ENCODE results near the gene GLOD4.
A peak's percentile ranks its signal among the peaks of the same experiment; 100 is the strongest.
"Not testable (repeated sequence)": the region's sequence is repeated elsewhere in the genome, so short reads cannot be mapped to it uniquely, and the experiment has no call there.

Gene GLOD4

DNA sequence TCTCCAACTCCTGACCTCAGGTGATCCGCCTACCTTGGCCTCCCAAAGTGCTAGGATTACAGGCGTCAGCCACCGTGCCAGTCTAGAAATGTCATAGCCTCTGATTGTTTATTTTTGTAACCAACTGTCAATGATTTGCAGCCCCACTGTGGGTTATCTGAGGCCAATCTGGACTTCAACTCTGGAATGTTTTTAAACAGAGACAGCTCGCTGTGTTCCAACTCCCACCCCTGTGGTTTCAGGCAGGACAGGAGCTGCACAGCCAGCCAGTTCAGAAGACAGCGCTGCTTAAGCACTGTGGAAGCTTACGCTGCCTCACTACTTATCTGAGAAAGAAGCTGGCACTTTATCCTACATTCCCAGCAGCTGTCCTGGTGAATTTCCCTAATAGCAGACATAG lies 19.6 kb upstream of the GLOD4 start:
- no peak for DNase-seq

DNA sequence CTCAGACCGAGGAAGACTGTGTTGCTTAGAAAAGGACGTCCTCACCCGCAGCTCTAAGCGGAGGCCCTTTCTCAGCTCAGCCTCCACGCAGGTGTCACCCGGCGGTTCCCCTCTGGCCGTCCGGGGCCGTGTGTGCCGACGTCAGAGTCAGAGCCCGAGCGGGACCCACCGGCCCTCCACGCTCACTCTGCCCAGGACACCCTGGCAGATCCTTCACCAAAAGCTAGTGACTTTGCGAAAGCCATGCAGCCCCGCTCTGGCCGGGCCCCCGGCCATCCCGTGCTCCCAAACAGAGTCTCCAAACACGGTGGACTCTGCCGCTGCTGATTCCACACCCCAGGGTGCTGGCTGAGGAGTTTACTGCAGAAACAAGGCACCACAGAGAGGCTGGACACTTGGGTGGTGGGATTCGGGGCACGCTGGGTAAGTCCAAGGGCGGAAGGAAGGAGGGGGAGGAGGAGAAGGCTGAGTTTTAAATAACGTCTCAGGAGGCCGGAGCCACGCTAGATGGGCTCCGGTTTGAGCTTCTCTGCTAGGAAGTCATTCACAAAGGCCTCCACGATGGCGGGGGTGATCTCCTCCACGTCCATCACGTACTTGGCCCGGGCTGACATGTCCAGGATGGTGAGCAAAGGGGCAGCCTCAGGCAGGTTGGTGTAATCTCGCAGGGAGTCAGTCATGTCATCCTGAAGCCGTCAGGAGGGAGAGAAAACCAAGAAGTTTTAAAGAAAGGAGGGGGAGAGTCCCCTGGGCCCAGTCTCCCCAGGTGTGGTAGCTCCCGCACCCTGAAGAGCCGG lies 18.6 kb upstream of the GLOD4 start:
- DNase-seq: no peak

DNA sequence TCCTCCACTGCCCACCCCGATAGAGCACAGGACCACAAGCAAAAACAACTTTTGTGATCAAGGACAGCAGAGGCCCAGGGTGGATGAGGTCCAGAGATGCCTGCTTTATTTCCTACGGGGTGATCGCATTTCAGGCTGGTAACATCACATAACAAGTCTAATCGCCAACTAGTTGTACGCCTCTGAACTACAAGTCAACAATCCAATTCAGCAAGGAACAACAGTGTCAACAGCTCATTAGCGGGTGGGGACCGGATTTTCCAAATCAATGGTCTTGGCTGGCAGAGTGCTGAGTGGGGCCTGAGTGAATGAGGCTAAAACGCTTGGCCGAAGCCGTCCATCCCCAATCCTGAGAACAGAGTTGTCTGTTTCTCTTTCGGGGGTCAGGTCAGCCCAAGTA lies 17.2 kb upstream of the GLOD4 start:
- DNase-seq: no peak

DNA sequence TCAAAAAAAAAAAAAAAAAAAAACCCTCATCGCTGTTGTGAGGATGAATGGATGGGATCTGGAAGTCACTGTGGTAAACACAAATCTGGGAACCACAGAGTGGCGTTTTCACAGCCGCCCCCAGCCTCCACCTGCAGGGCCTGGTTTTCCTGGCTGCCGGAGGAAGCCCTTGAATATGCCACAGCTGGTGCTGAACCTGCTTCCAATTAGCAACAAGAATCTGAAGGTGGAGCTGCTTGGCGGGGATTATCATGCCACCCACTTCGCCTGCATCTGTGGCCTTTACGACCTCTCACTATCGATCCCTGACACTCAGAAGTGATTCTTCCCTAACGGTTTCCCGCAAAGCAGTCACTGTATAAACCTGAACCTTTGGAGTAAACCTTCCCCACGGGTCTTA lies 16.2 kb upstream of the GLOD4 start:
- peak; percentile 56 for DNase-seq

DNA sequence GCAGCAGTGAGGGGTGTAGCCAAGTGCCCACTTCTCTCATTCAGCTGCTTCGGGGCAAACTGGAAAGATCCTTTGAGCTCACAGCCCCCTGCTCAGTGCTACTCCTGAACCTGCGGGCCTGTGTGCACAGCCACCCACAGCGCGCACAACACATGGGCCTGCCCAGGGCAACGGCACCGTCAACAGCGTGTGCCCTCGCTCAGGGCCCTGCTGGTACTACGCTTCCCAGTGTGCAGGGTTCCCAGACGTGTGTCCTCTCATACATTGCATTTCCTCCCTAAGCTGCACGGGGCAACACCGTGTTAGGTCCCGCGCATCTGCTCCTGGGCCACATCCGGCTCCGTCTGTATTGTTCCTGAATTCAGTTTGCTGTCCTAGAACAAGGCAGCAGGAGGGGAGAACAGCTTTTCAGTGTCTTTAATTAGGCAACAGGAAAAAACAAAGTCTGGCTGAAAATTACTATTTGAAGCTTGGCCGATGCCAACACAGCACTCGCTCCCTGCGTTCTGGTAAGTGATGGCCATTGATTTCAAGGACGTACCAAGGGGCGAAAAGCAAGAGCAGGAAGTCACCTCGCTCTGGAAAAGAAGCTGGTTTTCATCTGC lies 15.3 kb upstream of the GLOD4 start:
- no peak for DNase-seq

DNA sequence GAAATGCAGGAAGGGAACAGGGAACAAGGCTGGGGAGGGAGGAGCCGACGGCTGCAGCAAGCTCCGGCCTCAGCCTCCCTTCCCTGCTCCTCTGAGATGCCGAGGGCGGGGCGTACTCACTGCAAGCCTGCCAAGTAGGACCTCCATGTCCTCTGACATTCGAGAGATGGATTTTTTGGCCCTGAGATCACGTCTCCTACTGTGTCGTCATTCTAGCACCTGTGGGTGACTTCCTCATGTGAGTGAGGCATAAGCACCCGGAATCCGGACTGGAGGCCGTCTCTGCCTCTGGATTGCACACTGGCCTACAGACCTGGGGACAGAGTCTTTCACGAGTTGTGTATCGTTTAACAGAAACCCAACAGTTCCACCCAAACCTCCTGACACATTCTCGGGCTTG lies 14.5 kb upstream of the GLOD4 start:
- DNase-seq: no peak

DNA sequence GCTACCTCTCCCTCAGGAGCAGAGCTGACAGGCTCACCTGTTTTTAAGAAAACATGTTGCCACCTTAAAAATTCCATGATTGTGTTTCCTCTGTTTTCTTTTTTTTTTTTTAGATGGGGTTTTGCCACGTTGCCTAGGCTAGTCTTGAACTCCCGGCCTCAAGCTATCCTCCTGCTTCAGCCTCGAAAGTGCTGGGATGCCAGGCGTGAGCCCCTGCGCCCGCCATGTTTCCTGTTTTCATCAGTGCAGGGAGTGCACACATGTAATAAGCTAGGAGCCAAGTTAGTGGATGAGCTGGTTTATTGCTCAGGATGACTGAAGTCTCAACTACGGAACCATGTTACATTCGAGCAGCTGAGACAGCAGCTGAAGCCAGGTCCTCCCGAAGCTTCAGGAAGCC lies 13.6 kb upstream of the GLOD4 start:
- DNase-seq: no peak

DNA sequence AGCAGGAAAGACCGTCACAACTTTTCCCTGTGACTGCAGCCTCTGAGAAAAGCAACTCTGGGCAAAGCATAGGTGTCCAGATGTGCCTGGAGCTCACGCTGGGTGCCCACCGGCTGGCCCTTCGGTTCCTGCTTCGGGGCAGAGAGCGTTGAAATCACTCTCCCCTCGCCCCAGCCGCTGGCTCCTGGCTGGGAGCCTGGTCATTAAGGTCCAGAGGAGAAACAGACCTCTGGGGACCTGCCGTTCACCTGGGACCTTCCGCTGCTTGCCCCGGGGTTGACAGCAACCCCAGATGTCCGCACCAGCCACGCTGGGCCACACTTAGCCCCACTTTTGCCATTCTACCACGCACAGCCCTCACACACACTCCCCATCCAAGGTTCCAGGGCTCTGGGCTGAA lies 13.2 kb upstream of the GLOD4 start:
- DNase-seq: no peak

DNA sequence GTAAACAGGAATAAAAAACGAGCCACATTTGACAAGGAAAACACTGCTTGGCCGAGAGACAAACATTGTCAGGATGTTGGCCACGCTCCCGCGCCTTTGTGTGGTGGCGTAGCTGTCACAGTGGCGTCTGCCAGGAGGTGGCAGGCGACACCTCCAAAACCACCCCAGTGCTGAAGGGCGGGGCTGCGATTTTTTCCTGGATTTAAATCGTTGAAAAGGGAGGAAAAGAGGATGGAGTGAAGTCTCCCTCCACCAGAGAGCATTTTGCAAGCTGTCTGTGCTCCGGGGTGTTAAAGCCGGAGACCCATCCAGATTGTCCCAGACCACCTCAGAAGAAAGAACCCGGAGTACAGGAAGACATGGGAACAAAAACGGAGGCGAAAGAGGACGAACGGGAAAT lies 12.8 kb upstream of the GLOD4 start:
- DNase-seq: peak; percentile 52

DNA sequence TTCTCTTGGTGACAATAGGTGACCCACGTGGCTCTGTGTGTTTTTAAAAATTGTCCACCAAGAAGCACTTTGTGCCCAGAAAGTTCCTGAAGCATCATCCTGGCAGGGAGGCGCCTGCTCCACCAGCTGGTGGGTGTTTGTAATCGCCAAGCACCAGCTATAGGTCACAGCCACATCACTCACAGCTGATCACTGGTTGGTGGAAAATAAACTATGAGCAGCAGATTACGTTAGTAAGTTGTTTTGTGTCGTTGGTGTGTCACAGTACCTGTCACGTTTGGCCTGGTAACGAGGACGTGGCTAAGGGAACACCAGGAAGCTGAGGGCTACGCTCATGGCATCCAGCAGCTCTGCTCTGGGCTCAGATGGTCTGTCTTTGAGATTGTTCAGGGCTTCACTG lies 10.2 kb upstream of the GLOD4 start:
- DNase-seq: no peak

DNA sequence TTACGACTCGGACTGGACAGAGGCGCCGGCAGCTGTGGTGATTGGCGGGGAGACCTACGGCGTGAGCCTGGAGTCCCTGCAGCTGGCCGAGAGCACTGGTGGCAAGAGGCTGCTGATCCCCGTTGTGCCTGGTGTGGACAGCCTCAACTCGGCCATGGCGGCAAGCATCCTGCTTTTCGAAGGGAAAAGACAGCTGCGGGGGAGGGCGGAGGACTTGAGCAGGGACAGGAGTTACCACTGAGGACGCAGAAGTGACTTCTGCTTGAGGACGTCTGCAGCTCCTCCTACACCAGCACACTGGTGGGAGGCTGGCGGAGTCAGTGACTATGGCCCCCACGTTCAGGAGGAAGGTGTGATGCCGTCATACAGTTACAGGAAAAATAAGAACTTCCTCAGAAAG lies 9.7 kb upstream of the GLOD4 start:
- no peak for DNase-seq

DNA sequence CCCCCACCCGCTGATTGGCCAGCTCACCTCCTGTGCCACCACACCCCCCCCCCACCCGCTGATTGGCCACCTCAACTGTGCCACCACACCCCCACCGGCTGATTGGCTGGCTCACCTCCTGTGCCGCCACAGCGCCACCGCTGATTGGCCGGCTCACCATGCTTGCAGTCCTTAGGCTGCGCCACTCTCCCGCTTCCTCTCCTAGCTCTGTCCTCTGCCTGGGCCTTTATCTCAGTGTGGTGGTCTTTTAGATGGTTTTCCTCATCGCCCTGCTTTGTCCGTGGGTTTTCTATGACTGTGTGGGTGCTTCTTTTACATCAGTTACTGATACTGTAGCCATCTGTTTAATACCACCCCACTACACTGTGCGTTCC lies 8.8 kb upstream of the GLOD4 start:
- not testable (repeated sequence) for DNase-seq

DNA sequence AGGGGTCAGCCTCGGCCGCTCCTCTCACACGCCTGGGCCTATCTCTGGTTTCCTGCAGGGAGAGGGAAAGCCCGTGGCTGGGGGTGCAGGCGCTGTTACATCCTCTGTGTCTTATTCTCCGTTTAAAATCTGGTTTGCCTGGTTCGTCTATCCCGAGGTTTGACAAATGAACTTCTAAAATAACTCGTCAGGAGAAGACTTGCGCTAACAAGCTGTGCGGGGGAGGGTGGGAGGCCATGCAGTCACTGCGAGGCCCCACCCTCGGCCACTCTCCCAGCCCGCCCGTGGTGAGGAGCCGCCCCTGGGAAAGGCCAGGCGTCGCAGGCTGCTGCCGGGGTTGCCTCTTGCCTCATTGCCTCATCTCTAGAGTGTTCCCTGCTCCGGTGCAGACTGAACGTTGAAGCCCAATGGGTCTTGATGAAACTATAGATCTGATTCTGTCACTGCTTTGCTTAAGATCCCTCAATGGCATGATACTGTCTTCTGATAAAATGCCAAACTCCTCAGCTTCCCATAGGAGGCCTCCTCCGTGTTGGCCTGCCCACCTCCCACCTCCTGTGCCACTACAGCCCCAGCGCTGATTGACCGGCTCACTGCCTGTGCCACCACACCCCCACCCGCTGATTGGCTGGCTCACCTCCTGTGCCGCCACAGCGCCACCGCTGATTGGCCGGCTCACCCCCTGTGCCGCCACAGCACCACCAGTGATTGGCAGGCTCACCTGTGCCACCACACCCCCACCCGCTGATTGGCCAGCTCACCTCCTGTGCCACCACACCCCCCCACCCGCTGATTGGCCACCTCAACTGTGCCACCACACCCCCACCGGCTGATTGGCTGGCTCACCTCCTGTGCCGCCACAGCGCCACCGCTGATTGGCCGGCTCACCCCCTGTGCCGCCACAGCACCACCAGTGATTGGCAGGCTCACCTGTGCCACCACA lies 8.1 kb upstream of the GLOD4 start:
- DNase-seq: not testable (repeated sequence)

DNA sequence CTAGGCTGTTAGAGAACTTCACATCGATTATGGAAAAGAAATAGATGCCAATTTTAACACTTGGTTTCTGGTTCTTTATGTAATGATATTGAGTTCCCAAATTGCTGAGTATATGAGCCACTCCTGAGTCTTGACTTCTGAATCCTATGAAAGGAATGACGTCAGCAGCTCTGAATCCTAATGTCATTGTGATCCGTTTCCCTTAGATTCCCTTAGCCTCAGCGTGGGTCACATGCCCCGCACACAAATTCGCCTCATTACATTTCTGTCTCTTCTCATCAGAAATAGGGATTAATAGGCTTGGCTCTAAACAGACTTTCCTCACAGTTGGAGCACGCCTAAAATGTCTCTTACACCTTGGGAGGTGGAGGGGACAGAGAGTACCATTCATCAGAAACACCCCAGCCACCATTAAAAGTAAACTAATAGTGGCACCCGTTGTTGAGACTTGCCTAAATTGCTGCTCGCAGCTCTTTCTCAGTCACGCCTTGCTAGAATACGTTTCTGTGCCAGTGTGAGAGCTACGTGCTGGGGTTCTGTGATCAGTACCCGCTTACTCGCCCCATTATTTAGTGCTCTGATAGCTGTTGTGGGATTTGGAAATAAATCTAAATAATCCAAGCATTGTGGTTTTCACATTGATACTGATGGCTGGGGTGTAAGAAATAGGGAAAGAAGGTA lies 7.2 kb upstream of the GLOD4 start:
- no peak for DNase-seq

DNA sequence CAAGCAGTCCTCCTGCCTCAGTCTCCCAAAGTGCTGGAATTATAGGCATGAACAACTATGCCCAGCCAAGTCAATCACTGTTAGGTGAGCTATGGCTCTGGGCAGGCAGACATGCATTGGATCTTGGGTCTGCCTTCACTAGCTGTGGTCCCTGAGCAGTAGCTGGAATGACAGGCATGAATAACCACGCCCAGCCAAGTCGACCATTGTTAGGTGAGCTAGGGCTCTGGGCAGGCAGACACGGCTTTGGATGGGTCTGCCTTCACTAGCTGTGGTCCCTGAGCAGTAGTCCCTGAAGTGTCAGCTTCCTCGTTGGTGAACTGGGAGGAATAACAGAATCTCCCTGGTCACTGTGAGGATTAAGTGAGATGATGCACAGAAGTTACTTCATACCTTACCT lies 6.5 kb upstream of the GLOD4 start:
- DNase-seq: no peak

DNA sequence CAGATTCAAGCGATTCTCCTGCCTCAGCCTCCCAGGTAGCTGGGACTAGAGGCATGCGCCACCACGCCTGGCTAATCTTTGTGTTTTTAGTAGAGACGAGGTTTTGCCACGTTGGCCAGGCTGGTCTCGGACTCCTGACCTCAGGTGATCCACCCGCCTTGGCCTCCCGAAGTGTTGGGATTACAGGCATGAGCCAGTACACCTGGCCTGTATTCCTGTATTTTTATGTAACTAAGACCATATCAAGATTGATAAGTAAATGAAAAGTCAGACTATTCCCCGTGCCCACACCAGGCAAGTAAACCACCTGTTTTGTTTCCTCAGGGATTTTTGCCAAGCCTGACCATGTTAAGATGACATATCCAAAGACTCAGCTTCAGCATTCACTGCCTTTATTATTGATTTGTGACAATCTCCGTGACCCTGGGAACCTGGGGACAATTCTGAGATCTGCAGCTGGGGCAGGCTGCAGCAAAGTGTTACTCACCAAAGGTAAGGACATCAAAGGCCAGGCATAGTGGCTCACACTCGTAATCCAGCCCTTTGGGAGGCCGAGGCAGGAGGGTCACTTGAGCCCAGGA lies 5.7 kb upstream of the GLOD4 start:
- no peak for DNase-seq

DNA sequence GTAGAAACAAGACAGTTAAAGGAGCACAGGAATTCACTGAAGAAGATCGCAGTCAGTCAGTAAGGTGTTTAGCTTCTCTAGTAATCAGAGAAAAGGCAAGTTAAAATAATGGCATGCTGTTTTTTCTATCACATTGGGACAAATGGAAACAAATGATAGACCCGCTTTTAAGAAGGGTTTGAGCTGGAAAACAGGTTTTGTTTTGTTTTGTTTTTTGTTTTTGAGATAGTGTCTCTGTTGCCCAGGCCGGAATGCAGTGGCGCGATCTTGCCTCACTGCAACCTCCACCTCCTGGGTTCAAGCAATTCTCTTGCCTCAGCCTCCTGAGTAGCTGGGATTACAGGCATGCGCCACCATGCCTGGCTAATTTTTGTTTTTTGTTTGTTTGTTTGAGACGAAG lies 3.8 kb upstream of the GLOD4 start:
- DNase-seq: not testable (repeated sequence)

DNA sequence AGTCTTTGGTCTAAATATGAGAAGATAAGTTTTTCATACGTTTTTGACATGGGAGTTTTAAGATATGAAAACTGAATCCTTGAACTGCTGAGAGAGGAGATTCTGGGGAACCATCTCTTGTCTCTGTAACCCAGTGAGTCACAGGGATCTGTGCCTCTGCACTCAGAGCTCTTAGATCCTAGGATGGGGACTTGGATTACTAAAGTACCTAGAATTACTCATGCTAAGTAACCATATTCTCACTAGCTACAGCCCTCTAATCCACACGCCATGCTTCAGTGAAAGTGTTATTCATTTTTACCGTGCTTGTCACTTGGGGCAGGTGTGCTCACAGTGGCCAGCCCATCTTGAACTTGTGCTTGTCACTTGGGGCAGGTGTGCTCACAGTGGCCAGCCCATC lies 2.1 kb upstream of the GLOD4 start:
- DNase-seq: no peak

DNA sequence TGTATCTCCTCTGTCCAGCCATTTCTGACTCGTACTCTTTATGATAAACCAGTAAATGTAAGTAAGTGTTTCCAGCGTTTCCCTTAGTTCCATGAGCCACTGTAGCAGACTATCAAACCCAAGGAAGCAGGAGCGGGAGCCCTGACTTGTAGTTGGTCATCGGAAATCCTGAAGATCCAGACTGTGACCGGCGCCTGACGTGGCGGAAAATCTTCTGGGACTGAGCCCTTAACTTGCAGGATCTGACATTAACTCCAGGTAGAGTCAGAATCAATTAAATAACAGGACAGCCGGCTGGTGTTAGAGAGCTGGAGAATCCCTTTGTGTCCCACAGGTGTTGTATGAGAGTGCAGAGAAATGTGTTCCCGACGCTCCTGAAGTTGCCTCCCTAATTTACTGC lies 4.0 kb downstream of the GLOD4 start:
- DNase-seq: no peak

DNA sequence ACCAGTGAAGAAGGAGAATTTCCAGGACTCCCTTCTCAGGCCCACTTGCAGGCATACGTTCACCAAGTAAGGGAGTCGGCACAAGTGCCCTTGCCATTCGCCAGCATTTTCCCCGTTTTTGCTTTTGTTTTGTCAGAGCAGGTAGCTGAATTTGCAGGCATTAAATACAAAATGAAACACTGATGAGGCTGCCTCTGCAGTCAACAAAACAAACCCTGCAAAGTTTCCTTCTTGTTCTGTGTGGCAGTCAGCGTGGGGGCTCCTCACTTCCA lies 7.8 kb downstream of the GLOD4 start:
- no peak for DNase-seq

DNA sequence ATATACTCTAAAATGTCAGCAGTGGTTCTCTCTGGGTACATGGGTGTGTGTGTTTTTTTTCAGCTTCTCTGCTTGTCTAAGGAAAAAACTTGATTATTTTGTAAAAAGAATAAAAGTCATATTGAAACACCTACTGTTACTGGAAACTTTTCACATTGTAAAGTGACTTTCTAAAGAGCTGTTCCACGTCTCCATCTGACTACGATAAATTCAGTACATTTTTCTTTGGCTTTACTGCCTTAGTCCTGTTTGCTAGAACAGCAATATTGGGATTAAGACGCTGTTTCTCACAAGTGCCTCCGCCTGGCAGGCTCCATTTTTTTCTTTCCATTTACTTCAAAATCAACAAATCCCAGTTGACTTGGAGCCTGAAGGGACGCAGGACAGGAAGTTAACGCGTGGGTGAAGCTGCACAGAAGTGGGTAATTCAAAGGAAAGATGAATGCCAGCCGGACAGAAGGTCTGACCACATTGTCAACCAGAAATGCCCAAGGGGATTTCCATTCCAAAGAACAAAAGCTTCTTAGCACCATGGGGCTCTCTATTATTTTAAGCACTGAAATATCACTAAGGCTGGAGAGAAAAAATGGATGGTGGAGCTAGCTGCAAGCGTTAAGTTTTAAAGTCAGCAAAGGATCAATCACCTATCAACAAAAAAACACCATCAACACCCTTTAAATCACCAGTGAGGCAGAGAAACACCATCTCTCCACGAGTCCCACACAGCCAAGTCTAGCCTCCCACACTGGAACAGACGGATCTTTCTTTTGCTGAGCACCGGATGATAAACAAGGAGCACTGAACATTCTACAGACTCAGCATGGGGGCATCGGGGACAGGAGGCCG lies 8.4 kb downstream of the GLOD4 start:
- DNase-seq: no peak

DNA sequence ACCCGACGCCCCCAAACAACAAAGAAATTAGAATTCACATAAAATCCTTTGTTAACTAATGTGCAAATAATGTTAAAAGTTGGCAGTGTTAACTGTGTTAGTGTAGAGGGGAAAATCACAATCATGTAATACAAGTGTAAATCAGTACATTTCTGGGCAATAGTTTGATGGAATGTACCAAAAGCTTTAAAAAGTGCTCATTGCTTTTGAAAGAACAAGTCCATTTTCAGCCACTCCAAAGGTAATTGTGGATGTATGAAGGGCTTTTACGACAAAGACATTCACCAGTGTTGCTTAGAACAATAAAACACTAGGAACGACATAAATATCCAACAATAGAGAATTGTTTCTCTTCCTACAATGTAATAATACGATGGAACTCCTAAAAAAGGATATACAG lies 9.1 kb downstream of the GLOD4 start:
- DNase-seq: no peak
